ENCODE data around the gene LAYN. TPM values are rescaled to one million over a fixed set of nuclear protein-coding genes. Genes with fewer than 3 reads are reported as not detected.

The LAYN gene
- total RNA-seq, 1 experiment from 2014 or later, result 3.7 TPM

DNA sequence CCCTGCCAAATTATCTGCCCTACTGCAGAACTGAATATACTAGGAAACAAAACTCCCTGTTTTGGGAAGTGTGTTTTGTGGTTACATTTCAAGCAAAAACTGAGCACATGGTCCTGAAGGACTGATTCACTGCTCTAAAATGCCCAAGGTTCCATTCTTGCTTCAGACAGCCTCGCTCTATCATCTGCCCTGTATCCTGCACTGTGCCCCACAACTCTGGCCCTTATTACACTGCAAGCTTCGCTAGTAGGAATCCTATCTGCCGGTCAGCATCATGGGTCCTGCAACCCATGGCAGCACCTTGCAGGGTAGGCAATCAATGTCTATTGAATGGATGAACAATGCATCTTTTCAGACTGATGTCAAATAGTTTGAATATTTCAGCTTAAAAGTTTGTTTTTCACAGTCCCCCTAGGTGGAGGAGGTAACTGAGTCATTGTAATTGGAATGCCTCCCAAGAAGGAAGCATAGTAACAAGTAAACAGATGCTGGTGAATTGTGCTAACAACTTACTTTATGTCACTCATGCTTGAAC is 21.3 kb downstream of the LAYN start:
- Mint-ChIP-seq H3K4me3 (no peak overlapping the region), H3K36me3 (peaks cover 6% of the 10 kb centered on the region), H3K4me1 (peaks cover 33% of the 10 kb centered on the region), H3K27me3 (ENCODE audit: low read depth) (peaks cover 3% of the 10 kb centered on the region; the same call in 1 of the 2 replicates), H3K27ac (0 out of 2 replicates have a peak overlapping the region, but pooled peaks have one; percentile 30), H3K9me3 (peaks cover 7% of the 10 kb centered on the region)
- TF ChIP-seq, protein P1, sequence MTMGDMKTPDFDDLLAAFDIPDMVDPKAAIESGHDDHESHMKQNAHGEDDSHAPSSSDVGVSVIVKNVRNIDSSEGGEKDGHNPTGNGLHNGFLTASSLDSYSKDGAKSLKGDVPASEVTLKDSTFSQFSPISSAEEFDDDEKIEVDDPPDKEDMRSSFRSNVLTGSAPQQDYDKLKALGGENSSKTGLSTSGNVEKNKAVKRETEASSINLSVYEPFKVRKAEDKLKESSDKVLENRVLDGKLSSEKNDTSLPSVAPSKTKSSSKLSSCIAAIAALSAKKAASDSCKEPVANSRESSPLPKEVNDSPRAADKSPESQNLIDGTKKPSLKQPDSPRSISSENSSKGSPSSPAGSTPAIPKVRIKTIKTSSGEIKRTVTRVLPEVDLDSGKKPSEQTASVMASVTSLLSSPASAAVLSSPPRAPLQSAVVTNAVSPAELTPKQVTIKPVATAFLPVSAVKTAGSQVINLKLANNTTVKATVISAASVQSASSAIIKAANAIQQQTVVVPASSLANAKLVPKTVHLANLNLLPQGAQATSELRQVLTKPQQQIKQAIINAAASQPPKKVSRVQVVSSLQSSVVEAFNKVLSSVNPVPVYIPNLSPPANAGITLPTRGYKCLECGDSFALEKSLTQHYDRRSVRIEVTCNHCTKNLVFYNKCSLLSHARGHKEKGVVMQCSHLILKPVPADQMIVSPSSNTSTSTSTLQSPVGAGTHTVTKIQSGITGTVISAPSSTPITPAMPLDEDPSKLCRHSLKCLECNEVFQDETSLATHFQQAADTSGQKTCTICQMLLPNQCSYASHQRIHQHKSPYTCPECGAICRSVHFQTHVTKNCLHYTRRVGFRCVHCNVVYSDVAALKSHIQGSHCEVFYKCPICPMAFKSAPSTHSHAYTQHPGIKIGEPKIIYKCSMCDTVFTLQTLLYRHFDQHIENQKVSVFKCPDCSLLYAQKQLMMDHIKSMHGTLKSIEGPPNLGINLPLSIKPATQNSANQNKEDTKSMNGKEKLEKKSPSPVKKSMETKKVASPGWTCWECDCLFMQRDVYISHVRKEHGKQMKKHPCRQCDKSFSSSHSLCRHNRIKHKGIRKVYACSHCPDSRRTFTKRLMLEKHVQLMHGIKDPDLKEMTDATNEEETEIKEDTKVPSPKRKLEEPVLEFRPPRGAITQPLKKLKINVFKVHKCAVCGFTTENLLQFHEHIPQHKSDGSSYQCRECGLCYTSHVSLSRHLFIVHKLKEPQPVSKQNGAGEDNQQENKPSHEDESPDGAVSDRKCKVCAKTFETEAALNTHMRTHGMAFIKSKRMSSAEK (CRISPR knock-in tag; IDR thresholded peaks at IDR 0.05; ENCODE audit: borderline replicate concordance), result no peak
- TF ChIP-seq E2F4 (CRISPR knock-in tag; IDR thresholded peaks at IDR 0.05; ENCODE audit: borderline replicate concordance, low read depth) (no peak), TP53 (CRISPR knock-in tag; IDR thresholded peaks at IDR 0.05) (no peak), ZNF423 (CRISPR knock-in tag; IDR thresholded peaks at IDR 0.05) (no peak), TEAD1 (CRISPR knock-in tag; IDR thresholded peaks at IDR 0.05) (peak; percentile 21; the same call in 1 of the 2 replicates)
- TF ChIP-seq, protein P2, sequence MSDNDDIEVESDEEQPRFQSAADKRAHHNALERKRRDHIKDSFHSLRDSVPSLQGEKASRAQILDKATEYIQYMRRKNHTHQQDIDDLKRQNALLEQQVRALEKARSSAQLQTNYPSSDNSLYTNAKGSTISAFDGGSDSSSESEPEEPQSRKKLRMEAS (CRISPR knock-in tag; IDR thresholded peaks at IDR 0.05), result no peak
- DNase-seq (ENCODE audit: low spot score) (no peak), ATAC-seq (peak; percentile 65)
- ChIA-PET CTCF (interaction anchor here (2.3 to 3.2 kb wide), 2 partner anchors 42 to 107 kb away, joined by 6 to 12 read pairs; no protein-coding TSS in a partner anchor), POLR2A (no interaction called here)

DNA sequence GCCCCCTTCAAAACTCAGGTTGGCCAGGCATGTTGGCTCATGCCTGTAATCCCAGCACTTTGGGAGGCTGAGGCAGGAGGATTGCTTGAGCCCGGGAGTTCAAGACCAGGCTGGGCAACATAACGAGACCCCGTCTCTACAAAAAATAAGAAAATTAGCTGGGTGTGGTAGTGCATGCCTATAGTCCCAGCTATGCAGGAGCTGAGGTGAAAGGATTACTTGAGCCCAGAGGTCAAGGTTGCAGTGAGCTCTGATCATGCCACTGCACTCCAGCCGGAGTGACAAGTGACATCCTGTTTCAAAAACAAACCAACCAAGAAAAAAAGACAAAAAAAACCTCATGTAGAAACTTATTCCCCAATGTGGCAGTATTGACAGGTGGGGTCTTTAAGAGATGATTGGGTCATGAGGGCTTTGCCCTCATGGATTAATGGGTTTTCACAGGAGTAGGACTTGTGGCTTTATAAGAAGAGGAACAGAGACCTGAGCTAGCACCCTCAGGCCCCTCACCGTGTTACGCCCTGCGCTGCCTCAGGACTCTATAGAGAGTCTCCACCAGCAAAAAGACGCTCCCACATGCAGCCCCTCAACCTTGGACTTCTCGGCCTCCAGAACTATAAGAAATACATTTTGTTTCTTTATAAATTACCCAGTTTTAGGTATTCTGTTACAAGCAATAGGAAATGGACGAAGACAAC is 22.3 kb downstream of the LAYN start:
- H3K9me3 Mint-ChIP-seq, result no peaks in the 10 kb centered on the region
- peaks cover 33% of the 10 kb centered on the region for H3K4me1 Mint-ChIP-seq
- peak overlapping the region; percentile 21; the same call in 1 of the 2 replicates for H3K27ac Mint-ChIP-seq
- no peaks in the 10 kb centered on the region; the same call in 1 of the 2 replicates for H3K36me3 Mint-ChIP-seq
- ATAC-seq (no peak), DNase-seq (ENCODE audit: low spot score) (no peak)
- no peak overlapping the region for H3K4me3 Mint-ChIP-seq
- ChIA-PET CTCF (interaction anchor here (3.2 kb wide), 1 partner anchor 108 kb away, joined by 12 read pairs; no protein-coding TSS in a partner anchor), POLR2A (interaction anchor here (0.5 kb wide), 1 partner anchor 104 kb away, joined by 3 read pairs; no protein-coding TSS in a partner anchor)
- no peaks in the 10 kb centered on the region for H3K27me3 Mint-ChIP-seq (ENCODE audit: low read depth)
- TF ChIP-seq ATF1 (CRISPR knock-in tag; IDR thresholded peaks at IDR 0.05), result no peak
- TF ChIP-seq ELF4 (CRISPR knock-in tag; IDR thresholded peaks at IDR 0.05; ENCODE audit: low read depth), result no peak
- TF ChIP-seq GTF2I (CRISPR knock-in tag; conservative IDR thresholded peaks at IDR 0.05), result no peak
- TF ChIP-seq ZNF317 (CRISPR knock-in tag; IDR thresholded peaks at IDR 0.05; ENCODE audit: borderline replicate concordance, low read depth), result no peak
- TF ChIP-seq OVOL2 (CRISPR knock-in tag; IDR thresholded peaks at IDR 0.05; ENCODE audit: borderline replicate concordance), result no peak
- TF ChIP-seq CDX4 (CRISPR knock-in tag; IDR thresholded peaks at IDR 0.05; ENCODE audit: borderline replicate concordance), result no peak
- no peak for TF ChIP-seq ETV6 (CRISPR knock-in tag; IDR thresholded peaks at IDR 0.05)
- no peak for TF ChIP-seq TP53 (CRISPR knock-in tag; IDR thresholded peaks at IDR 0.05)
- TF ChIP-seq, protein P3, sequence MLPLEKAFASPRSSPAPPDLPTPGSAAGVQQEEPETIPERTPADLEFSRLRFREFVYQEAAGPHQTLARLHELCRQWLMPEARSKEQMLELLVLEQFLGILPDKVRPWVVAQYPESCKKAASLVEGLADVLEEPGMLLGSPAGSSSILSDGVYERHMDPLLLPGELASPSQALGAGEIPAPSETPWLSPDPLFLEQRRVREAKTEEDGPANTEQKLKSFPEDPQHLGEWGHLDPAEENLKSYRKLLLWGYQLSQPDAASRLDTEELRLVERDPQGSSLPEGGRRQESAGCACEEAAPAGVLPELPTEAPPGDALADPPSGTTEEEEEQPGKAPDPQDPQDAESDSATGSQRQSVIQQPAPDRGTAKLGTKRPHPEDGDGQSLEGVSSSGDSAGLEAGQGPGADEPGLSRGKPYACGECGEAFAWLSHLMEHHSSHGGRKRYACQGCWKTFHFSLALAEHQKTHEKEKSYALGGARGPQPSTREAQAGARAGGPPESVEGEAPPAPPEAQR (CRISPR knock-in tag; IDR thresholded peaks at IDR 0.05), result no peak
- TF ChIP-seq, protein P1 (CRISPR knock-in tag; IDR thresholded peaks at IDR 0.05; ENCODE audit: borderline replicate concordance), result no peak
